ENCODE measurements around the gene SIAH1. TPM values are rescaled to one million over a fixed set of nuclear protein-coding genes. Genes with fewer than 3 reads are reported as not detected.
"Not testable (repeated sequence)": the region's sequence is repeated elsewhere in the genome, so short reads cannot be mapped to it uniquely, and the experiment has no call there.

The SIAH1 gene
- total and polyA plus RNA-seq, 2 donors from 2014 or later = 12.7 to 26.8 TPM

- TF ChIP-seq CTCF (IDR thresholded peaks at IDR 0.05; ENCODE audit: borderline replicate concordance, extremely low read depth, insufficient read depth) = no peak
- DNase-seq = no peak
- no peak overlapping the region for H3K9ac ChIP-seq (ENCODE audit: low read length in 3 of 3)
- peaks cover 0 to 6% (median 2%) of the 10 kb centered on the region in 3 donors for H3K4me1 ChIP-seq (ENCODE audit: control insufficient read depth in 2 of 3, insufficient read depth in 2 of 3, low read depth in 1 of 3, low read length in 3 of 3)
- no peak overlapping the region for H3K4me3 ChIP-seq (ENCODE audit: low read length in 3 of 3)
- H3K27ac ChIP-seq (ENCODE audit: low read depth in 2 of 2, low read length in 2 of 2) = no peak overlapping the region
- intact Hi-C loops (cut with DNase I) = loop anchor here (10.0 kb wide), 1 partner anchor 270 kb away; no protein-coding TSS in a partner anchor
- no peak for FAIRE-seq
- peaks cover 4 to 26% (median 5%) of the 10 kb centered on the region in 3 donors for H3K36me3 ChIP-seq (ENCODE audit: control insufficient read depth in 2 of 3, insufficient read depth in 3 of 3, low read length in 3 of 3)
- H3K27me3 ChIP-seq (ENCODE audit: control insufficient read depth, insufficient read depth, low read length) = no peaks in the 10 kb centered on the region
- no peaks in the 10 kb centered on the region for H3K9me3 ChIP-seq (ENCODE audit: control insufficient read depth in 2 of 3, insufficient read depth in 1 of 3, low read length in 3 of 3)
Observed at GRCh38 chr16:48354877-48355855, 30.0 kb downstream of the SIAH1 start.

GRCh38 chr16:48354385-48354784, 30.8 kb downstream of the SIAH1 start:
- FAIRE-seq; H3K27ac ChIP-seq (ENCODE audit: low read depth in 2 of 2, low read length in 2 of 2); DNase-seq; H3K4me3 ChIP-seq (ENCODE audit: low read length in 3 of 3); H3K9me3 ChIP-seq (ENCODE audit: control insufficient read depth in 2 of 3, insufficient read depth in 1 of 3, low read length in 3 of 3); H3K27me3 ChIP-seq (ENCODE audit: control insufficient read depth, insufficient read depth, low read length); H3K4me1 ChIP-seq (ENCODE audit: control insufficient read depth in 2 of 3, insufficient read depth in 2 of 3, low read depth in 1 of 3, low read length in 3 of 3); H3K9ac ChIP-seq (ENCODE audit: low read length in 3 of 3): not testable (repeated sequence)
- intact Hi-C loops (cut with DNase I) = loop anchor here (10.0 kb wide), 1 partner anchor 270 kb away; no protein-coding TSS in a partner anchor
- peaks cover 5 to 26% (median 6%) of the 10 kb centered on the region in 3 donors for H3K36me3 ChIP-seq (ENCODE audit: control insufficient read depth in 2 of 3, insufficient read depth in 3 of 3, low read length in 3 of 3)

GRCh38 chr16:48353565-48354163, 31.5 kb downstream of the SIAH1 start:
- FAIRE-seq = no peak

More at GRCh38 chr16:48353565-48354163, 31.5 kb downstream of the SIAH1 start:
- Histone ChIP-seq H3K36me3 (ENCODE audit: control insufficient read depth in 2 of 3, insufficient read depth in 3 of 3, low read length in 3 of 3) (peaks cover 5 to 26% (median 6%) of the 10 kb centered on the region in 3 donors), H3K9me3 (ENCODE audit: control insufficient read depth in 2 of 3, insufficient read depth in 1 of 3, low read length in 3 of 3) (no peaks in the 10 kb centered on the region), H3K27ac (ENCODE audit: low read depth in 2 of 2, low read length in 2 of 2) (no peak overlapping the region), H3K4me3 (ENCODE audit: low read length in 3 of 3) (no peak overlapping the region), H3K27me3 (ENCODE audit: control insufficient read depth, insufficient read depth, low read length) (no peaks in the 10 kb centered on the region), H3K4me1 (ENCODE audit: control insufficient read depth in 2 of 3, insufficient read depth in 2 of 3, low read depth in 1 of 3, low read length in 3 of 3) (peaks cover 0 to 6% (median 2%) of the 10 kb centered on the region in 3 donors), H3K9ac (ENCODE audit: low read length in 3 of 3) (no peak overlapping the region)
- intact Hi-C loops (cut with DNase I) = loop anchor here (10.0 kb wide), 1 partner anchor 271 kb away; no protein-coding TSS in a partner anchor
- TF ChIP-seq CTCF (IDR thresholded peaks at IDR 0.05; ENCODE audit: borderline replicate concordance, extremely low read depth, insufficient read depth) = peak; percentile 78
- DNase-seq = peak in 4 of 5 donors; percentile 57 to 75 (median 66)

Measured in kidney (tissue), 14 donors.